Colonic mucosa (tissue), 4 donors: ENCODE data around the gene GAB2. TPM values are rescaled to one million over a fixed set of nuclear protein-coding genes. Genes with fewer than 3 reads are reported as not detected.

Experiments
- DNase-seq: peaks from one replicate; pipeline ENCODE4 v3.0.0-alpha.2; 2020
- H3K27ac ChIP-seq: fragments of 200-600 bp; one replicate; pipeline ENCODE4 v1.8.0; 2021
- H3K27me3 ChIP-seq: fragments of 200-600 bp; one replicate; pipeline ENCODE4 v1.8.0; 2021
- H3K36me3 ChIP-seq: fragments of 200-600 bp; one replicate; pipeline ENCODE4 v1.8.0; 2021
- H3K4me1 ChIP-seq: fragments of 200-600 bp; one replicate; pipeline ENCODE4 v1.8.0; 2021; ENCODE audit warnings: mild to moderate bottlenecking
- H3K4me3 ChIP-seq: fragments of 200-600 bp; one replicate; pipeline ENCODE4 v1.8.0; 2021
- H3K9ac ChIP-seq, 2 donors: one replicate each; pipeline ENCODE4 v1.7.0; 2013; ENCODE audit warnings: control low read depth in 2 of 2, low read depth in 2 of 2, low read length in 2 of 2
- H3K9me3 ChIP-seq: fragments of 200-600 bp; one replicate; pipeline ENCODE4 v1.8.0; 2021
- intact Hi-C: fragments of 100-400 bp; cut with DNase I; formaldehyde crosslinking; loops from one replicate; pipeline ENCODE4 v1.14.1; 2022
- total RNA-seq, 2 donors: library from RNA; stranded (reverse); fragmentation: NEBNext Ultra II Directional in 1 of 2; extraction: Animal tissue kit (Norgen Biotek cat#: 25700) in 1 of 2; gene quantifications; one replicate each; pipeline ENCODE4 v1.2.1, GENCODE V29; 2021
- TF ChIP-seq, protein P1 (sequence below): fragments of 200-600 bp; IDR thresholded peaks from one replicate; pipeline ENCODE4 v1.8.0; 2022; ENCODE audit warnings: antibody characterized with exemption, mild to moderate bottlenecking
- donor health status: healthy.
- donor health status: DM: no; HTN: no; CAD: no.
- donor health status: DM: no; HTN: no; CAD: no.

The GAB2 gene
- total RNA-seq, 2 donors from 2014 or later, result 20.0 to 21.1 TPM

DNA sequence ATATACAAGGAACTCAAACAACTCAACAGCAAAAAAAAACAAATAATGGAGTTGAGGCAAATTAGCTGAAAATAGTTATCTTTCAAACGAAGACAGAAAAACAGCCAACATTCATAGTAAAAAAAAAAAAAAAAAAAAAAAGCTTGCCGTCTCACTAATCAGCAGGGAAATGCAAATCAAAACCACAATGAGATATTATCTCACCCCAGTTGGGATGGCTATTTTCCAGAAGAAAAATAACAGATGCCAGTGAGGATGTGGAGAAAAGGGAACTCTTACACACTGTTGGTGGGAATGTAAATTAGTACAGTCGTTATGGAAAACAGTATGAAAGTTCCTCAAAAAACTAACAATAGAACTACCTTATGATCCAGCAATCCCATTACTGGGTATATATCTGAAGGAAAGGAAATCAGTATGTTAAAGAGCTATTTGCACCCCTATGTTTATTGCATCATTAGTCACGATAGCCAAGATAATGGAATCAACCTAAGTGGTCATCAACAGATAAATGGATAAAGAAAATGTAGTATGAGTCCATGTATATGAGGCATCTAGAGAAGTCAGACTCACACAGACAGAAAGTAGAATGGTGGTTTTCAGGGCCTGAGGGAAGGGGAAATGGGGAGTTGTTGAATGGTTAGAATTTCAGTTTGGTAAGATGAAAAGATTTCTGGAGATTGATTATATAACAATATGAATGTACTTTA lies 172.9 kb downstream of the GAB2 start:
- Histone ChIP-seq H3K36me3 (no peaks in the 10 kb centered on the region), H3K27ac (no peak overlapping the region), H3K4me3 (no peak overlapping the region), H3K9me3 (no peaks in the 10 kb centered on the region), H3K9ac (no peak overlapping the region), H3K4me1 (no peaks in the 10 kb centered on the region), H3K27me3 (no peaks in the 10 kb centered on the region)
- intact Hi-C loops, result no loop called here
- TF ChIP-seq, protein P1, sequence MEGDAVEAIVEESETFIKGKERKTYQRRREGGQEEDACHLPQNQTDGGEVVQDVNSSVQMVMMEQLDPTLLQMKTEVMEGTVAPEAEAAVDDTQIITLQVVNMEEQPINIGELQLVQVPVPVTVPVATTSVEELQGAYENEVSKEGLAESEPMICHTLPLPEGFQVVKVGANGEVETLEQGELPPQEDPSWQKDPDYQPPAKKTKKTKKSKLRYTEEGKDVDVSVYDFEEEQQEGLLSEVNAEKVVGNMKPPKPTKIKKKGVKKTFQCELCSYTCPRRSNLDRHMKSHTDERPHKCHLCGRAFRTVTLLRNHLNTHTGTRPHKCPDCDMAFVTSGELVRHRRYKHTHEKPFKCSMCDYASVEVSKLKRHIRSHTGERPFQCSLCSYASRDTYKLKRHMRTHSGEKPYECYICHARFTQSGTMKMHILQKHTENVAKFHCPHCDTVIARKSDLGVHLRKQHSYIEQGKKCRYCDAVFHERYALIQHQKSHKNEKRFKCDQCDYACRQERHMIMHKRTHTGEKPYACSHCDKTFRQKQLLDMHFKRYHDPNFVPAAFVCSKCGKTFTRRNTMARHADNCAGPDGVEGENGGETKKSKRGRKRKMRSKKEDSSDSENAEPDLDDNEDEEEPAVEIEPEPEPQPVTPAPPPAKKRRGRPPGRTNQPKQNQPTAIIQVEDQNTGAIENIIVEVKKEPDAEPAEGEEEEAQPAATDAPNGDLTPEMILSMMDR, result no peak
- DNase-seq, result no peak

DNA sequence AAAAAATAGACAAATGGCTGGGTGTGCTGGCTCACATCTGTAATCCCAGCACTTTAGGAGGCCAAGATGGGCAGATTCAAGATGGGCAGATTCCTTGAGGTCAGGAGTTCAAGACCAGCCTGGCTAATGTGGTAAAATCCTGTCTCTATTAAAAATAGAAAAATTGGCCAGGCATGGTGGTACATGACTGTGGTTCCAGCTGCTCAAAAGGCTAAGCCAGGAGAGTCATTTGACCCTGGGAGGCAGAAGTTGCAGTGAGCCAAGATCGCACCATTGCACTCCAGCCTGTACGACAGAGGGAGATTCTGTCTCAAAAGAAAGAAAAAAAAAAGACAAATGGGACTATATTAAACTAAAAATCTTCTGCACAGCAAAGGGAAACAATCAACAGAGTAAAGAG lies 173.5 kb downstream of the GAB2 start:
- Histone ChIP-seq H3K9me3 (no peaks in the 10 kb centered on the region), H3K27me3 (no peaks in the 10 kb centered on the region), H3K9ac (no peak overlapping the region), H3K36me3 (no peaks in the 10 kb centered on the region), H3K4me1 (no peaks in the 10 kb centered on the region), H3K27ac (no peak overlapping the region), H3K4me3 (no peak overlapping the region)
- intact Hi-C loops, result no loop called here
- no peak for DNase-seq
- TF ChIP-seq, protein P1, result no peak

DNA sequence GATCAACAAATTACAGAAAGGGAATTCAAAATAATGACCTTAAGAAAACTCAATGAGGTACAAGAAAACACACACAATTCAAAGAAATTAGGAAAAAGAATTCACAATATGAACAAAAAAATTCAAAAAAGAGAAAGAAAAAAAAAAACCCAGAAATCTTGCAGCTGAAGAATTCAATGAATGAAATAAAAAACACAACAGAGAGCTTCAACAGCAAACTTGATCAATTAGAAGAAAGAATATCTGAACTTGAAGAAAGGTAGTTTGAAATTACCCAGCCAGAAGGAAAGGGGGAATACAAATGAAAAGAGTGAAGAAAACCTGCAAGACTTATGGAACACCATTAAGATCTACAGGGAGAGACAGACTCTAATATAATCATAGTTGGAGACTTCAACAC lies 176.1 kb downstream of the GAB2 start:
- Histone ChIP-seq H3K4me3 (no peak overlapping the region), H3K9ac (no peak overlapping the region), H3K9me3 (no peaks in the 10 kb centered on the region), H3K4me1 (no peaks in the 10 kb centered on the region), H3K27ac (no peak overlapping the region), H3K27me3 (no peaks in the 10 kb centered on the region), H3K36me3 (no peaks in the 10 kb centered on the region)
- TF ChIP-seq, protein P1, result no peak
- DNase-seq, result no peak
- intact Hi-C loops, result no loop called here

DNA sequence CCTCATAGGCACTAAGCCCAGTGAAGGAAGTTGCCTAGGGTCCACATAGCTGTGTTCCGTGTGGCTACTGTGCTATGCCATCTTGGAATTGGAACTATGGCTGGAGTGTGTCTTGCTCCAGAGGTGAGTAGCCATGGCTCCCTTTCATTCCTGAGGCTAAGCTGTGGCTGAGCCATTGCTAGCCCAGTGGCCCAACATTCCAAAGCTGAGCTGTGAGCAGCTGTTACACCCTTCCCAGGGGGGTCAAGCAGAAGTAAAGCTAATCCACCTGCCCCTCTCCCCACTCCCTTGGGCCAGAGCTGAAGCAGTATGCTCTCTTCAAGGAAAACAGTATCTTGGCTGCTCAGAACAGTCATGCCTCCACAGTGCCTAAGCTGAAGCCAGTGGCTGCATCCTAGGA lies 177.8 kb downstream of the GAB2 start:
- Histone ChIP-seq H3K4me3 (no peak overlapping the region), H3K27ac (no peak overlapping the region), H3K36me3 (no peaks in the 10 kb centered on the region), H3K9me3 (no peaks in the 10 kb centered on the region), H3K4me1 (no peaks in the 10 kb centered on the region), H3K27me3 (no peaks in the 10 kb centered on the region), H3K9ac (no peak overlapping the region)
- DNase-seq, result no peak
- TF ChIP-seq, protein P1, result no peak
- intact Hi-C loops, result no loop called here

DNA sequence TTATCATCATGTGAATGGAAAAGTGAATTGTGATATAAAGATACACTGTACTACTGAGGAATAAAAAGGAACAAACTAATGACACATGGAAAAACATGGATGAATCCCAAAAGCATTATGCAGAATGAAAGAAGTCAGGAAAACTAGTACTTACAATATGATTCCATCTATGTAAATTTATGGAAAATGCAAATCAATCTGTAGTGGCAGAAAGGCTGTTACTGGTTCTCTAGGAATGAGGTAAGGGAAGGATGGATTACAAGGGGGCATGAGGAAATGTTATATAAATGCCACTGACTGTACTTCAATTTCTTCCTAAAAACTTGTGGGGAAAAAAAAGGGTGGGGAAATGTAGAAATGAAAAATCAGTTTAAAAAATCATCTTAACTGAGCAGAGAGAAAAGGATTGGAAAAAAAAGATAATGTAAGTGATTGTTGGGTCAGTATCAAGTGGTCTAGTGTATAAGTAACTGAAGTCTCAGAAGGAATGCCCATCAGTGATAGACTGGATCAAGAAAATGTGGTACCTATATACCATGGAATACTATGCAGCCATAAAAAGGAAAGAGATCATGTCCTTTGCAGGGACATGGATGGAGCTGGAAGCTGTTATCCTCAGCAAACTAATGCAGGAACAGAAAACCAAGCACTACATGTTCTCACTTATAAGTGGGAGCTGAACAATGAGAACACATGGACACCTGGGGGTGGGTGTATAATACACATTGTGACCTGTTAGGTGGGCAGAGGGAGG lies 180.2 kb downstream of the GAB2 start:
- Histone ChIP-seq H3K27me3 (no peaks in the 10 kb centered on the region), H3K27ac (no peak overlapping the region), H3K4me1 (no peaks in the 10 kb centered on the region), H3K9ac (no peak overlapping the region), H3K36me3 (no peaks in the 10 kb centered on the region), H3K9me3 (no peaks in the 10 kb centered on the region), H3K4me3 (no peak overlapping the region)
- intact Hi-C loops, result no loop called here
- DNase-seq, result no peak
- TF ChIP-seq, protein P1, result no peak
